T-helper 2 cell (primary cell): ENCODE measurements around the gene DSCAML1.

Source experiments
- DNase-seq, 5 experiments: peaks; one replicate each; pipeline versions ENCODE4 v3.0.0 to v3.0.0-alpha.2; 2012 to 2022

Gene DSCAML1

GRCh38 chr11:117633976-117634755, 162.8 kb downstream of the DSCAML1 start:
- DNase-seq, result no peak

GRCh38 chr11:117633186-117633754, 163.7 kb downstream of the DSCAML1 start:
- no peak for DNase-seq

DNA sequence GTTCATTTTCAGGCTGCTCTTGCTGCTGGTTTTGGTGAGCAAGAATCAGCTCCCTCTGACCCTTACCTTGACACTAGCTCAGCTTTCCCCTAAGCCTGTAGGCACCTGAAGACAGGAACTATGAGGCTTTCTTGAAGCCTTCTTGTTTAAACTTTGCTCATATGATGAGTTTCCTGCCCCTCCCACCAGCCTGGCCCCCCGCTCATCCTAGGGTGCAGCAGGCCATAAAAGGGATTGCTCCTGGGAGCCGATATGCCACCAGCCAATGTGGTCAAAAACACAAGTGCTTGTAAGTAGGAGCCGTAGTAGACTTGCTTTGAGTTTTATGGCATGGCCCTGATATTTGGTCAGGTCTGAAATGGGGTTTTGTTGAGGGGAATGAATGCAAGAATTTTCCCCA, 164.7 kb downstream of the DSCAML1 start:
- DNase-seq, result no peak

- DNase-seq, result no peak
Observed at GRCh38 chr11:117631336-117632140, 165.5 kb downstream of the DSCAML1 start.

DNA sequence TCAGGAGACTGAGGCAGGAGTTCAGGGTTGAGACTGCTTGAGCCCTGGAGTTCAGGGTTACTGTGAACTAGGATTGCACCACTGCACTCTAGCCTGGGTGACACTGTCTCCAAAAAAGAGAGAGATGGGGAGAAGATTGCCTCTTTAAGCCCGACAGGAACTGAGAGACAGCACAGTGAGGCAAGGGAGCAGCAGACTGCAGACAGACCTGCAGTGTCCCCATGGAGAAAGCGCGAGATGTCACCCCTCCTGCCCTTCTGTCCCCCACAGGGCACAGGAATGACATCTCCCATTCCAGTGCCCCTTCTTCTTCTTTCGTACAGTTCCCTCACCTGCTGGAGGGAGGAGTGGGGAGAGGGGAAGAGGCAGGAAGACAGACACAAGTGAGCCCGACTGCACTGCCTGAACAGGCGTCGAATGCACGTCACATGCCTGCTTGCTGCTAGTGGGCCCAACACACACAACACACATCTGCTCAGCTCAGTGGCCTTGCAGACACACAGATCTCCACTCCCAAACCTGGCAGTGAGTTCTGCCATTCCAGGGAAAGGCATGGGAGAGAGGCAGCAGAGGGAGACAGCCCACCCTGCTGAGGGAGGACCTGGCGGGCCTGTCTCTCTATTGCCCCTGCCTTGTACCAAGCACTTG, 167.0 kb downstream of the DSCAML1 start:
- DNase-seq, result no peak

DNA sequence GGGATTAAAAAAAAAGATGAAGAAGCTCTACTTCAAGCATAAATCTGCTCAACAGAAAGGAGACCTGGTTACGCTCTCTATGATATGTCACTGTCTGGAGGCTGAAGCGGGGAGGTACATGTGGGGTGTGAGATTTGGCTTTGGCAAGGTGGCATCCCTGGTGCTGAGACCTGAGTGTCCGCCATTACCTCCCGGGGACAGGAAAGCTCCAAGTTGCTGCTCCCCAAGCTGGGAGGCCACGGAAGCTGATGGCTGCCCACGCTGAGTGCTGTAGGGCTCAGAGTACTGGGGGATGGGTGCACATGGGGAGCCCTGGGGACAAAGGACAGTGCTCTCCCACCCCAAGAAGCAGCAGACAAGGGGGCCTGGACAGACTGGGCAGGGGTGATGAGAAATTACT, 167.9 kb downstream of the DSCAML1 start:
- DNase-seq, result no peak

- DNase-seq, result no peak
Observed at GRCh38 chr11:117627259-117627658, 169.8 kb downstream of the DSCAML1 start.

DNA sequence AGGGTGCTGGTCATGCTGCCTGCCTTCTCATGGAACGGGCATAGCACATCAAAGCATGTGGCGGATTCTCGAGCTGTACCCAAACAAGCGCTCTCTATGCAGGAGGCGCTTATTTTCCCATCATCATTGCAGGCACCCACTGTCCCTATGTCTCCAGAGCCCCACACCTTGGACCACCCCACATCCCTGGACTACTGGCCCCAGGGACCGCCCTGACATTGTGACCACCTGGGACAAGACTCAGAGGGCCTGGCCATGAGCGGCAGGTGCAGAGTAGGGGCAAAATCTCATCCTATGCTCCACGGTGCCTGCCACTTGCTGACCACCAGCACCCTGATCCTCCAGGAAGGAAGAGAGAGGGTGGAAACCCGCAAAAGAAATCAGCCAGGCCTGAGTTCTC, 170.4 kb downstream of the DSCAML1 start:
- DNase-seq, result no peak

- no peak for DNase-seq
Observed at GRCh38 chr11:117625237-117625636, 171.8 kb downstream of the DSCAML1 start.

DNA sequence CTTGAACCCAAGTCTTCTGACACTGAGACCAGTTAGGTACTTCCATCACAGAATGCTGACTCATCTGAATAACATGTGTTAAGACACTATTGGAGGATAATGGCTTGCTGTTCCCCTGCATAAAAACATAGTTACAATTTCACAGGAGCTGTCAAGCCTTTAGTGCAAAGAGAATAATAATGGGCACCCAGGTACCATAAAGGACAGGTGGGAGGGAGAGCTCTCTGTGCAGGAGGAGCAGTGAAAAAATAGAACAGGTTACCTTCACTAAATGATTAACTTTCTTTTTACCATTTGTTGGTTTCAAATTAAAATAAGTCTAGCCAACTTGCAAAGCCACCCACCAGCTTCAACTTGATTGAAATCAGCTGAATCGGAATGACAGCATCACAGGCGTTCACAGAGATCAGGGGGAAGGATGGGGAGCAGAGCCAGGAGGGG, 173.2 kb downstream of the DSCAML1 start:
- DNase-seq, result no peak

DNA sequence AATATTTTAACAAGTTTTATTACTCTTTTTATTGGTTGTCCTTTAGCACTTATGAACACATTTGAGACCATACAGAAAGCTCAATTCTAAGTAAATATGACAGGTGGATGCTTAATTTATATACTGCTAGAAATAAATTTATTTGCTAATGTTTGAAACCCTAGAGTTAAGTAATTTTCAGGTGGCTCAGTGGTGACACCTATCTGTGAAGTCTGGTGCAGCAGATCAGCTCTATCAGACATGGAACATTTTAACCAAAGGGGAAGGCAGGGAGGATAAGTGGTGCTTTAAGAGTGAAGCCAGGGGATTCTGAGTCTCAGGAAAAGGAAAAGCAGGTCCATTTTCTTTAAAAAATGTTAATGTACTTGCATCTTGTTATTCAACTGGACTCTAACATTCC, 175.8 kb downstream of the DSCAML1 start:
- DNase-seq, result peak in 1 of 5 experiments; percentile 16

DNA sequence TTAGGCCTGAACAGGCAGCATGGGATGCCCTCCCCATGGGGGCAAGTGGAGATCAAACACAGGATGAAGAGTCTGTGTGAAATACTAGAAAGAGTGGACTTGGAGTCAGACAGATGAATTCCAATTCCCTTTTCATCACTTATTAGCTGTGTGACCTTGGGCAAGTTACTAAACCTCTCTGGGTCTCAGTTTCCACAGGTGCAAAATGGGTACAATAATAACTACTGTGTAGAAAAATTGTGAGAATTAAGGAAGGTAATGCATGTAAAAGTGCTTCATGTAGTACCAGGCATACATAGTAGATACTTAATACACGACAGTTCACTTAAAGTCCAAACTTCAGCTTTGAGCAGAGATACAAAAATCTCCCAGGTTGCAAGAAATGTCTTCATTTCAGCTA, 176.4 kb downstream of the DSCAML1 start:
- DNase-seq, result no peak

GRCh38 chr11:117620086-117620485, 176.9 kb downstream of the DSCAML1 start:
- no peak for DNase-seq

DNA sequence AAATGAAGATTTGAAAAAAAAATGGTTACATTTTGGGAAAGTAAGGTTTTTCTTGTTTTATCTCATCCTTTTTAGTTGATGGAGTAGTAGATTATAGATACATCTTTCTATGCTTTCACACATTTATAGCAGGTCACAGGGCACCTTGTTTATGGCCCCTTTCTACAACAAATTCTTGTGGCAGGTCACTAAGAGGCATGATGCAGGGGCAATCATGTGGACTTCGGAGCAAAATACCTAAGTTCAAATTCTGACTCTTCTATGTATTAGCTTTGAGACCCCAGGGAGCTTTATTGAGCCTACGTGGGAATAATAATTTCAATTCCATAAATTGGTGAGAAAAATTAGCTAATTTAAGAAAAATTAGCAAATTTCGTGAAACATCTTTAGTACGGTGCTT, 177.4 kb downstream of the DSCAML1 start:
- no peak for DNase-seq

DNA sequence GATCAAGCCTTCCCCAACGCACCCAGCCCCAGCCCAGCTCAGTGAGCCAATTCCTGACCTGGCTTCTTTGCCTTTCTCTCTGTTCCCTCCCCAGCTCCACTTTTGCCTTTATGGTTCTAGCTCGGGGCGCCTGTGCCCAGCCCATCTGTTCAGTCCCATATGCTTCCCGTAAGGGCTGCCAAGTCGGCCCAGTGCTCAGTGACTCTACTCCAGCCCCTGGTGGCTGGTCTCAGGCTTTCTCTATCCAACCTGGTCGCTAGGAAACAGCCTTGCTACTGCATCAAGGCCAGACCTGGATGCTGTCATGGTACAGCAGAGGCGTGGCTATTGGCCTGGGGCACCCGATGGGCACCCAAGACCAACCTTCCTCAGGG, 178.0 kb downstream of the DSCAML1 start:
- DNase-seq, result no peak

- DNase-seq, result no peak
Observed at GRCh38 chr11:117618302-117618981, 178.6 kb downstream of the DSCAML1 start.

DNA sequence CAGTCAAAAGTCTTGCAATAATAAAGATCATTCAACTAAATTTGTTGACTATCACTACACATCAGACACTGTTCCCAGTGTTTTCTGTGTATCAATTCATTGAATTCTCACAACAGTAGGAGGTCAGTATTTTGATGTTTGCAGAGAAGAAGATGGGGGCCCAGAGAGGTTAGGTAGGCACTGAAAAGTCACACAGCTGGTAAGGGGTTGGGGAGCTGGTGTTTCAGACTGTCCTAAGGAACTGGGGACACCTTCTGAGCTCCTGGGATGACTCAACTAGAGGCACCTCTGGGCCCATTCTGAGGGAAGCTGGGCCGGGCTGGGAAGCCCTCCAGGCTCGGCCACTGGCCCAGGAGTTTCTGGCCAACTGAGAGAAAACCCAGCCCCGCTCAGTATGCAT, 180.0 kb downstream of the DSCAML1 start:
- no peak for DNase-seq

GRCh38 chr11:117614728-117615127, 182.3 kb downstream of the DSCAML1 start:
- DNase-seq, result no peak

DNA sequence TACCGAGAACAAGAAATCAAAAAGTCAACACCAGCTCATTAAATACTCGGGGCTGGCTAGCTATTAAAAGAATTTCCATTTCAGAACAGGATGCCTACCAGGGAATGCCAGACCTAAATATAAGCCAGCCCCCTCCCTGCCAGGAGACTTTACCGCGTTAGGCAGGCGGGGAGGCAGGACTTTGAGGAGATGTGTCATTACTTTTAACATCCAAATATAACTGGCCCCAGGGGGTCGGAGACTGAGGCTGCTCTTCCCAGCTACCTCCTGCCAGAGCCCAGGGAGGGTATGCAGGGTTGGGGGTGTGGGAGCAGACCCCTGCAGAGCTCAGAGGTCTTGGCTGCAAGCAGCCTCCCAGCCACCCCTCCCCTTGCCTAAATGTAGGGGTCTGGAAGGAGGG, 183.5 kb downstream of the DSCAML1 start:
- no peak for DNase-seq

- DNase-seq, result no peak
Observed at GRCh38 chr11:117612177-117612576, 184.8 kb downstream of the DSCAML1 start.

GRCh38 chr11:117610901-117611300, 186.1 kb downstream of the DSCAML1 start:
- DNase-seq, result no peak

- DNase-seq, result peak in 1 of 5 experiments; percentile 55
Observed at GRCh38 chr11:117610045-117610444, 187.0 kb downstream of the DSCAML1 start.

GRCh38 chr11:117607449-117607848, 189.6 kb downstream of the DSCAML1 start:
- no peak for DNase-seq
